Skeletal muscle tissue (tissue), 4 donors: Measurements from ENCODE around the gene LY9. TPM values are rescaled to one million over a fixed set of nuclear protein-coding genes. Genes with fewer than 3 reads are reported as not detected.
"Not testable (repeated sequence)": the region's sequence is repeated elsewhere in the genome, so short reads cannot be mapped to it uniquely, and the experiment has no call there.

ENCODE experiments used
- H3K27ac ChIP-seq: one replicate; pipeline ENCODE4 v1.7.0; 2013; ENCODE audit warnings: mild to moderate bottlenecking, low read depth, low read length, inconsistent platforms
- H3K27me3 ChIP-seq, 3 donors: one replicate each; pipeline ENCODE4 v1.7.0; 2013; ENCODE audit warnings: low read length in 3 of 3; ENCODE audit not compliant: control insufficient read depth in 3 of 3, insufficient read depth in 3 of 3
- H3K36me3 ChIP-seq, 3 donors: one replicate each; pipeline ENCODE4 v1.7.0; 2013; ENCODE audit warnings: low read length in 3 of 3; ENCODE audit not compliant: control insufficient read depth in 3 of 3, insufficient read depth in 3 of 3
- H3K4me1 ChIP-seq, 3 donors: one replicate each; pipeline ENCODE4 v1.7.0; 2013; ENCODE audit warnings: low read length in 3 of 3, mild to moderate bottlenecking in 3 of 3; ENCODE audit not compliant: control insufficient read depth in 3 of 3, insufficient read depth in 3 of 3
- H3K4me3 ChIP-seq, 3 donors: one replicate each; pipeline ENCODE4 v1.7.0; 2013; ENCODE audit warnings: low read length in 3 of 3
- H3K9ac ChIP-seq, 3 donors: one replicate each; pipeline ENCODE4 v1.7.0; 2013; ENCODE audit warnings: low read length in 3 of 3, mild to moderate bottlenecking in 3 of 3, moderate library complexity in 2 of 3, low read depth in 1 of 3
- H3K9me3 ChIP-seq, 3 donors: one replicate each; pipeline ENCODE4 v1.7.0; 2013; ENCODE audit warnings: low read length in 3 of 3; ENCODE audit not compliant: control insufficient read depth in 3 of 3
- total RNA-seq: library from RNA; depleted of rRNA; stranded (reverse); fragments of >200 nt; gene quantifications from one replicate; pipeline ENCODE4 v1.2.3, GENCODE V29; 2014
- donor health status: Osteomylitis.

LY9 gene
- total RNA-seq, 1 donor from 2014 or later, result not detected

DNA sequence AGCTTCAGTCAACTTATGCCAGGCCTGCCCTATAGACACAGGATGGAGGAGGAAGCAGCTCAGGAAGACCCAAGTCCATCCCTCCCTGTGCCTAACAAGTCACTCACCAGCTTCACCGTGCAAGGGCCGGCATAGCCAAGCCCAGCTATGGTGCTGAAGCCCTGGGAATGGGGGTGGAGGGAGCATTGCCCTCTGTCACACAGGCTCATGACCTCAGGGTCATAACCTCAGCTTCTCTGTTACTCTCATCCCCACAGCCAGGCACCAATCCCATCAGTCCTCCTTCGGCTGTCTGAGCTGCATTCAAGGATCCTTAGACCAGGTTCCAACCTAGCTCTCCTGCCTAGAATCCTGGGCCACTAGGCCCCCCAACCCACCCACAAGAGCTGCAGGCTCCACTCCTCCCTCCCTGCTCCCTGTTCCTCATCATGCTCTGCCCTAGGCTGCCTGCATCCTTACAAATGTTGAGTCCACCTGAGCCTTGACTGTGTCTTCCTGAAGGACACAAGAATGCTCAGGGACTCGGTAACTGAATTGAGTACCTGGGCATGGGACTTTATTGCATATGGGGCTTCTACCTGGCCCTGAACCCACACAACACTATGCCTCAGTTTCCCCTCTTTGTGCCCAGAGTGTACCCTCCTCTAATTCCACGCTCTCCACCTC is 65.0 kb downstream of the LY9 start:
- H3K36me3 ChIP-seq, result no peaks in the 10 kb centered on the region
- no peaks in the 10 kb centered on the region for H3K9me3 ChIP-seq
- H3K4me3 ChIP-seq, result no peak overlapping the region
- H3K4me1 ChIP-seq, result no peaks in the 10 kb centered on the region
- peaks cover 0 to 5% (median 0%) of the 10 kb centered on the region in 3 donors for H3K27me3 ChIP-seq
- H3K27ac ChIP-seq, result no peak overlapping the region
- no peak overlapping the region for H3K9ac ChIP-seq

DNA sequence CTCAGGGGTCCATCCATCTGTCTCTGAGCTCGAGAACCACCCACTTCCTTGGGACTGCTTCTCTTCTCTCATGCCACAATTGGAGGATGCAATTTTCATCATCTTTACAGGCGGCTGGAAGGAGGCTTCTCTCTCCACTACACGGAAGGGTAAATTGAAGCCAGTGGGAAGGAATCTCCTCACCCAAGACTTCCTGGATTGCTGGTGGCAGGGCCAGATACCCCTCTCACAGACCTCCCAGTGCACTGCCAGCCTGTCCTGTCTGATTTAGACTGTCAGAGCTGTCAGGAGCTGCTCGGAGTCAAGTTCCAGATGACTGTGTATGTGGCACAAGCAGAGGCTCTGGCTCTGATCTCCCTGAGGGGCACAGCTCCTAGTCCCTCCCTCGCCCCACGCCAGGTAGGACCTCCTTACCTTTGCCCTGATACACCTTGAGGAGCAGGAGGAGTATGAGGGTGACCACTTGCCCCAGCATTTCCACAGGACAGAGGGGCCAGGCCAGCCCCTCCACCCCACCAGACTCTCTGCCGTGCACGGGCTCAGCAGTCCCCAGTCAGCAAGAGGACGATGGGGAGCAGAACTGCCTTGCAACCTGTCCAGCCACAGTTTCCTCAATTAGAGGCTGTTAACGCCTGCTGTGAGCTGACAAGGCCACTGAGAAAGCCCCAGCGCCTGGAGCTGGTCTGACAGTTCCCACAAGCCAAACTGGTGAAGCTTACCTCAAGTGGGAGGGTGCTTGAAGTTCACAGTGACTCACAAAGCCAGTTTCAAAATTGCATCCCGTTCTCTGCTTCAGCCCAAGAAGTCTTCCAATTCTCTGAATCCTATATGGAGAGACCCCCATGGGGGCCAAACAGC is 66.5 kb downstream of the LY9 start, which contains the start of gene CD244:
CD244 (minus strand) TSS at position 685 of the 858 bp plus-strand sequence; CDS start at position 475, 210 bp downstream.
- Histone ChIP-seq H3K4me1 (no peaks in the 10 kb centered on the region), H3K36me3 (no peaks in the 10 kb centered on the region), H3K4me3 (no peak within 1 kb of the TSS), H3K27ac (peak within 1 kb of the TSS; percentile 19), H3K27me3 (peaks cover 0 to 5% (median 0%) of the 10 kb centered on the region in 3 donors), H3K9me3 (no peaks in the 10 kb centered on the region), H3K9ac (no peak within 1 kb of the TSS)

DNA sequence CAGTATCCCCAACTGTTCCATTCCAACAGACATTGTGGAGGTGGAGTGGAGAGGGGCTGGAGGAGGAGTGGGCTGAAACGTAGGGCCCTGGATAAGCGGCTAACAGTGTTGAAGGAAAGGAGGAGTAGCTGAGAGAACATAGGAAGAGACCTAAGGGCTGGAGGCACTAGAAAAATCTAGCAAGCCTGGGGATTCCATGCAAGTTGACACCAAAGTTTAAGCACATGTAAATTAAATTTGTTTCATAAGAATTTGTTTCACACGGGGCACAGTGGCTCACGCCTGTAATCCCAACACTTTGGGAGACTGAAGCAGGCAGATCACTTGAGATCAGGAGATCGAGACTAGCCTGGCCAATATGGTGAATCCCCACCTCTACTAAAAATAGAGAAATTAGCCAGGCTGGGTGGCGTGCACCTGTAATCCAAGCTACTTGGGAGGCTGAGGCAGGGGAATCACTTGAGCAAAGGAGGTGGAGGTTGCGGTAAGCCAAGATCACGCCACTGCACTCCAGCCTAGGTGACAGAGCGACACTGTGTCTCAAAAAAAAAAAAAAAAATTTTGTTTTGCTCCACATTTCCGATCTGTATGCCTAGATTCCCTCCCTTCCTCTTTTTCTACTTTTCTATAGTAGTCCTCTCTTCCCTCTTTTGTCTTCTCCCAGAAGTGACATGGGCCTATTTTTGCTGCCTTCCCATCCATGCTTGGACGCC is 67.2 kb downstream of the LY9 start:
- no peaks in the 10 kb centered on the region for H3K4me1 ChIP-seq
- no peaks in the 10 kb centered on the region for H3K9me3 ChIP-seq
- H3K27ac ChIP-seq, result peak overlapping the region; percentile 19
- no peaks in the 10 kb centered on the region for H3K36me3 ChIP-seq
- no peak overlapping the region for H3K9ac ChIP-seq
- no peak overlapping the region for H3K4me3 ChIP-seq
- peaks cover 0 to 4% (median 0%) of the 10 kb centered on the region in 3 donors for H3K27me3 ChIP-seq

GRCh38 chr1:160863774-160864131 is 67.8 kb downstream of the LY9 start:
- Histone ChIP-seq H3K9ac (no peak overlapping the region), H3K4me1 (no peaks in the 10 kb centered on the region), H3K27ac (no peak overlapping the region), H3K27me3 (peaks cover 0 to 3% (median 0%) of the 10 kb centered on the region in 3 donors), H3K9me3 (no peaks in the 10 kb centered on the region), H3K36me3 (no peaks in the 10 kb centered on the region), H3K4me3 (no peak overlapping the region)

GRCh38 chr1:160864173-160864572 is 68.2 kb downstream of the LY9 start:
- Histone ChIP-seq H3K4me3 (no peak overlapping the region), H3K27ac (no peak overlapping the region), H3K9ac (no peak overlapping the region), H3K27me3 (peaks cover 0 to 3% (median 0%) of the 10 kb centered on the region in 3 donors), H3K36me3 (no peaks in the 10 kb centered on the region), H3K9me3 (no peaks in the 10 kb centered on the region), H3K4me1 (no peaks in the 10 kb centered on the region)

- Histone ChIP-seq H3K9ac (no peak overlapping the region), H3K4me1 (no peaks in the 10 kb centered on the region), H3K4me3 (no peak overlapping the region), H3K27ac (no peak overlapping the region), H3K9me3 (no peaks in the 10 kb centered on the region), H3K27me3 (peaks cover 0 to 3% (median 0%) of the 10 kb centered on the region in 3 donors), H3K36me3 (no peaks in the 10 kb centered on the region)
These were observed 69.4 kb downstream of the LY9 start for GRCh38 chr1:160865337-160865736.

DNA sequence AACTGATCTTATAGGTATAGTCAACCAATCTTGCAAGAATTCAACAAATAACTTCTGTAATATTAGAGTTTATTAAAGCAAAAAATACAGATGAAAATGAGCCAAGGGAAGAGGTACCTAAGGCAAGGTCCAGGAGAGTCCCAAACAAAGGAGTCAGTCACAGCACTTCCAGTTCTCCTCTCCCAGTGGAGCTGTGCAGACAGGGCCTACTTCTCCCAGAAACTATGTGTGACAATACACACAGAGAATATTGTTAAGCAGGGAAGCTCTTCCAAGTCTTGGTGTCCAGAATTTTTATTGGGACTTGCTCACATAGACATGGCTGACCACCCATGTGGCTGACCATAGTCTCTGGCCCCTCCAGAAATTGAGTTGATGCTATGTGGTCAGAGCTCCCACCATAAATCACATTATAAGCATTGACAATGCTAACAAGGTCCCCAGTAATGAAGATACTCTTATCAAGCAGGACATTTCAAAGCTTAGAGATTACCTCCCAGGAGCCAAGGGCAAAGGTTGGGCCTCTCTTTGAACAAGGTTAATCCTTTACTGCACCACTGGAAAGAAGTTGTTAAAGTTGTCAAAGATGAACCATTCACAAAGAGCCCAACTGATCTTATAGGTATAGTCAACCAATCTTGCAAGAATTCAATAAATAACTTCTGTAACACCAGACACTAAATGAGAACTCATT is 70.2 kb downstream of the LY9 start:
- Histone ChIP-seq H3K4me3 (no peak overlapping the region), H3K4me1 (no peaks in the 10 kb centered on the region), H3K27ac (no peak overlapping the region), H3K27me3 (peaks cover 0 to 2% (median 0%) of the 10 kb centered on the region in 3 donors), H3K9me3 (no peaks in the 10 kb centered on the region), H3K9ac (no peak overlapping the region), H3K36me3 (no peaks in the 10 kb centered on the region)

GRCh38 chr1:160866695-160867260 is 70.8 kb downstream of the LY9 start:
- H3K4me1 ChIP-seq, result no peaks in the 10 kb centered on the region
- no peaks in the 10 kb centered on the region for H3K9me3 ChIP-seq
- no peak overlapping the region for H3K4me3 ChIP-seq
- H3K27me3 ChIP-seq, result no peaks in the 10 kb centered on the region
- no peak overlapping the region for H3K9ac ChIP-seq
- H3K36me3 ChIP-seq, result no peaks in the 10 kb centered on the region
- H3K27ac ChIP-seq, result no peak overlapping the region

DNA sequence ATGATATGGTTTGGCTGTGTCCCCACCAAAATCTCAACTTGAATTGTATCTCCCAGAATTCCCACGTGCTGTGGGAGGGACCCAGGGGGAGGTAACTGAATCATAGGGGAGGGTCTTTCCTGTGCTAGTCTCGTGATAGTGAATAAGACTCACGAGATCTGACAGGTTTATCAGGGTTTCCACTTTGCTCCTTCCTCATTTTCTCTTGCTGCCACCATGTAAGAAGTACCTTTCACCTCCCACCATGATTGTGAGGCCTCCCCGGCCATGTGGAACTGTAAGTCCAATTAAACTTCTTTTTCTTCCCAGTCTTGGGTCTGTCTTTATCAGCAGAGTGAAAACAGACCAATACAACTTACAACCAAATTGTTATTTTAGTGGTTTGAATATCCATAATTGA is 71.7 kb downstream of the LY9 start:
- H3K27ac ChIP-seq, H3K36me3 ChIP-seq, H3K9ac ChIP-seq, H3K4me3 ChIP-seq, H3K27me3 ChIP-seq, H3K4me1 ChIP-seq, H3K9me3 ChIP-seq: not testable (repeated sequence)
